Nephron progenitor cell (in vitro differentiated cells): ENCODE measurements around the gene RUNX3.
"Not testable (repeated sequence)": the region's sequence is repeated elsewhere in the genome, so short reads cannot be mapped to it uniquely, and the experiment has no call there.

ENCODE experiments used
- DNase-seq: peaks from one replicate; pipeline ENCODE4 v3.0.0; 2021
- H3K27ac Mint-ChIP-seq: 2 replicates; pipeline ENCODE4 v1.8.0; 2021; ENCODE audit warnings: mild to moderate bottlenecking, moderate library complexity, mixed read lengths
- H3K27me3 Mint-ChIP-seq: 2 replicates; pipeline ENCODE4 v1.8.0; 2021; ENCODE audit warnings: mild to moderate bottlenecking, low read depth, mixed read lengths; ENCODE audit not compliant: poor library complexity
- H3K36me3 Mint-ChIP-seq: 2 replicates; pipeline ENCODE4 v1.8.0; 2021; ENCODE audit warnings: low read depth, mixed read lengths
- H3K4me1 Mint-ChIP-seq: 2 replicates; pipeline ENCODE4 v1.8.0; 2021; ENCODE audit warnings: mixed read lengths
- H3K4me3 Mint-ChIP-seq: 2 replicates; pipeline ENCODE4 v1.8.0; 2021; ENCODE audit warnings: mild to moderate bottlenecking, moderate library complexity, mixed read lengths
- H3K9me3 Mint-ChIP-seq: 2 replicates; pipeline ENCODE4 v1.8.0; 2021; ENCODE audit warnings: mild to moderate bottlenecking, moderate library complexity, mixed read lengths
- CTCF ChIP-seq: fragments of 200-600 bp; sonication (generic); IDR thresholded peaks from 2 replicates; pipeline ENCODE4 v1.5.0; 2021; ENCODE audit warnings: antibody characterized with exemption

The RUNX3 gene

GRCh38 chr1:24909388-24909898 is 20.6 kb downstream of the RUNX3 start:
- Mint-ChIP-seq H3K27me3 (peaks cover 8% of the 10 kb centered on the region), H3K9me3 (peaks cover 8% of the 10 kb centered on the region), H3K36me3 (peaks cover 4% of the 10 kb centered on the region), H3K27ac (peak overlapping the region; percentile 70), H3K4me1 (peaks cover 40% of the 10 kb centered on the region), H3K4me3 (no peak overlapping the region)
- TF ChIP-seq CTCF, result peak; percentile 48
- peak; percentile 72 for DNase-seq

DNA sequence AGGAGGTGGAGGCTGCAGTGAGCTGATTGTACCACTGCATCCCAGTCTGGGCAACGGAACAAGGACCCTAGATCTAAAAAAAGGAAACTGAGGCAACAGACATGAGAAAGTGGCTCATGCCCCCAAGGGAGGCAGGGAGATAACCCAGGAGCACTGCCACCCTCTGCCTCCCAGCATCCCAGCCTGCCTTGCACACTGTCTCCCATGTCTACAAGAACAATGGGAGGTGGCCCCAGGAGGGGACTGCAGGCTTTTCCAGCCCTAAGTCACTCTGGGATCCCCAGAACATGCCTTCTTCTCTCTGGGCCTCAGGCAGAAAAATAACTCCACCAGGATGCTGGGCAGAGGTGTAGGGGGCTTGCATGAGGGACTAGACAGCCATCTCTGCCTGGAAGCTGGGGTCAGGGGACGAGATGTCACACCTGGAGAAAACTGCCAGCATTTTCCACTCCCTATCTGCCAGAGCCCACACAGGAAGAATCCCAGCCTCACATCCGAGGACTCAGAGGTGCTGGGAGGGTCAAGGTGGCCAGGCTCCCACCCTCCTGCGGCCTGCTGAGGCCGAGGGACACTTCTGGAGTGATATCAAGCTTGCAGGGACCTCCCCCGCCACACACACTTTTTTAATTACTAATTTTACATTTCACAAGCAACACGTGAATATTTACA is 21.4 kb downstream of the RUNX3 start:
- H3K4me1 Mint-ChIP-seq, result peaks cover 36% of the 10 kb centered on the region
- H3K27me3 Mint-ChIP-seq, result peaks cover 12% of the 10 kb centered on the region
- no peak for TF ChIP-seq CTCF
- peaks cover 4% of the 10 kb centered on the region for H3K36me3 Mint-ChIP-seq
- no peak overlapping the region for H3K4me3 Mint-ChIP-seq
- H3K27ac Mint-ChIP-seq, result no peak overlapping the region
- DNase-seq, result no peak
- peaks cover 8% of the 10 kb centered on the region for H3K9me3 Mint-ChIP-seq

DNA sequence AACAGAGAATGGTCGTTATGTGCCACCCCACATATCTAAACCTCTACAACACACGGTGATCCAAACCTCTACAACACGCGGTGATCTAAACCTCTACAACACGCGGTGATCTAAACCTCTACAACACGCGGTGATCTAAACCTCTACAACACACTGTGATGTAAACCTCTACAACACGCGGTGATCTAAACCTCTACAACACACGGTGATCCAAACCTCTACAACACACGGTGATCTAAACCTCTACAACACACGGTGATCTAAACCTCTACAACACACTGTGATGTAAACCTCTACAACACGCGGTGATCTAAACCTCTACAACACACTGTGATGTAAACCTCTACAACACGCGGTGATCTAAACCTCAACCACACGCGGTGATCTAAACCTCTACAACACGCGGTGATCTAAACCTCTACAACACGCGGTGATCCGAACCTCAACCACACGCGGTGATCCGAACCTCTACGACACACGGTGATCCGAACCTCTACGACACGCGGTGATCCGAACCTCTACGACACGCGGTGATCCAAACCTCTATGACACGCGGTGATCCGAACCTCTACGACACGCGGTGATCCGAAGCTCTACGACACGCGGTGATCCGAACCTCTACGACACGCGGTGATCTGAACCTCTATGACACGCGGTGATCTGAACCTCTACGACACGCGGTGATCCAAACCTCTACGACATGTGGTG is 22.3 kb downstream of the RUNX3 start:
- not testable (repeated sequence) for H3K4me3 Mint-ChIP-seq, H3K9me3 Mint-ChIP-seq, H3K27ac Mint-ChIP-seq, H3K36me3 Mint-ChIP-seq, DNase-seq
- Mint-ChIP-seq H3K4me1 (peaks cover 35% of the 10 kb centered on the region), H3K27me3 (peaks cover 12% of the 10 kb centered on the region)

DNA sequence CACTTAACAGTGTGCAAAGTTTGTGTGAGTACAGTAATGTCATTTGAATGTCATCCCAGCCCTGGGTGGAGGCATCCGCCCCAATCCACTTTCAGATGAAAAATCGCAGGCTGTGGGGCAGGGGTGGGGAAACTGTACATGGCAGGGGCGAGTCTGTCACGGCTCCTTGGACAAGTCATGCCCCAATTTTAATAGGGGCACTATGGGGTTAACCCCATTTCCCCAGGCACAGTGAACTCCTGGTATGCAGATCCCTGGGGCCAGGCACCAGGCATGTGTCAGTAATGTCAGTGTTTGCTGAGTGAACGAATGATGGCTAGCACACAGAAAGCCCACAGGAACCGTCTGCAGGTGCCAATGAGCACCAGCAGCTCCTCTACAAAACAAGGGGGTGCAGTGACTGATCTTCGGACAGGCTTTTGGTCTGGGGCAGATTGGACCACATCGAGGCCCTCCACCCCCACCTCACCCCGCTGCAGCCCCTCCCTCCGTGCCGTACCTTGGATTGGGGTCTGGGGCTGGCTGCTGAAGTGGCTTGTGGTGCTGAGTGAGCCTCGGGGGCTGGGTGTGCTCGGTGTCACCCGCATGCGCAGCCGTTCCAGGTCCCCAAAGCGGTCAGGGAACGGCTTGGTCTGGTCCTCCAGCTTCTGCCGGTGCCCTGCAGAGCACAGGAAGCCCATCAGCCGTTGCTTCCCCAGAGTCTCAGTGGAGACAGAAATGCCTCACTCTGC is 23.2 kb downstream of the RUNX3 start:
- H3K27ac Mint-ChIP-seq, result no peak overlapping the region
- peaks cover 8% of the 10 kb centered on the region for H3K9me3 Mint-ChIP-seq
- H3K4me3 Mint-ChIP-seq, result no peak overlapping the region
- peaks cover 11% of the 10 kb centered on the region for H3K27me3 Mint-ChIP-seq
- peaks cover 27% of the 10 kb centered on the region for H3K4me1 Mint-ChIP-seq
- peaks cover 4% of the 10 kb centered on the region for H3K36me3 Mint-ChIP-seq
- DNase-seq, result no peak
- no peak for TF ChIP-seq CTCF

- Mint-ChIP-seq H3K36me3 (peaks cover 4% of the 10 kb centered on the region), H3K9me3 (peaks cover 8% of the 10 kb centered on the region), H3K4me1 (peaks cover 19% of the 10 kb centered on the region), H3K4me3 (no peak overlapping the region), H3K27ac (no peak overlapping the region), H3K27me3 (peaks cover 11% of the 10 kb centered on the region)
- DNase-seq, result no peak
- no peak for TF ChIP-seq CTCF
Observed at GRCh38 chr1:24905979-24906720, 23.9 kb downstream of the RUNX3 start.
